PC-3 (cell line): ENCODE data around the gene DDX47. TPM values are rescaled to one million over a fixed set of nuclear protein-coding genes. Genes with fewer than 3 reads are reported as not detected.

Experiments
- ATAC-seq: fragments of 200-7000 bp; cut with Tn5 transposase; 2 replicates; pipeline ENCODE4 v1.9.1; 2020; ENCODE audit warnings: mild to moderate bottlenecking, moderate library complexity
- BruUV-seq: library from RNA; stranded (reverse); fragments of 400-500 nt; replicated peaks from 2 replicates; lab custom pipeline; 2021; lab: Mats Ljungman, UMichigan
- CTCF ChIA-PET: fragments of 300-600 bp; sonication (Branson Sonifier 250); formaldehyde crosslinking; loops from one replicate; lab custom pipeline; 2022; ENCODE audit warnings: antibody characterized with exemption; lab: Charles Lee
- POLR2A ChIA-PET: fragments of 300-600 bp; sonication (Branson Sonifier 250); formaldehyde crosslinking; loops from one replicate; lab custom pipeline; 2022; ENCODE audit warnings: antibody characterized with exemption; ENCODE audit not compliant: unreplicated experiment; lab: Charles Lee
- DNase-seq: peaks from one replicate; pipeline ENCODE4 v3.0.0-alpha.2; 2015
- H2AFZ ChIP-seq: fragments of 300-600 bp; sonication (generic); 2 replicates; pipeline ENCODE4 v1.6.0; 2016; ENCODE audit warnings: antibody characterized with exemption, low read length
- H3F3A ChIP-seq: fragments of 300-600 bp; sonication (generic); one replicate; pipeline ENCODE4 v1.6.0; 2017; ENCODE audit warnings: antibody characterized with exemption, low read length, control low read depth, mild to moderate bottlenecking; ENCODE audit not compliant: unreplicated experiment
- H3K27ac ChIP-seq: fragments of 300-600 bp; sonication (generic); 2 replicates; pipeline ENCODE4 v1.5.1; 2016; ENCODE audit warnings: mild to moderate bottlenecking, low read length
- H3K27me3 ChIP-seq: fragments of 300-600 bp; sonication (generic); 2 replicates; pipeline ENCODE4 v1.6.1; 2016; ENCODE audit warnings: low read length, mixed read lengths
- H3K36me3 ChIP-seq: fragments of 300-600 bp; sonication (generic); 2 replicates; pipeline ENCODE4 v1.6.1; 2016; ENCODE audit warnings: low read depth, mixed run types, low read length, mixed read lengths
- H3K4me1 ChIP-seq: fragments of 300-600 bp; sonication (generic); 2 replicates; pipeline ENCODE4 v1.5.1; 2016; ENCODE audit warnings: low read length; ENCODE audit not compliant: insufficient read depth
- H3K4me2 ChIP-seq: fragments of 300-600 bp; sonication (generic); 2 replicates; pipeline ENCODE4 v1.6.0; 2016; ENCODE audit warnings: low read length
- H3K4me3 ChIP-seq: fragments of 300-600 bp; sonication (generic); 2 replicates; pipeline ENCODE4 v1.5.1; 2016; ENCODE audit warnings: mild to moderate bottlenecking, low read length, mixed read lengths
- H3K79me2 ChIP-seq: fragments of 300-600 bp; sonication (generic); 2 replicates; pipeline ENCODE4 v1.6.1; 2017; ENCODE audit warnings: low read length, mixed read lengths
- H3K9ac ChIP-seq: fragments of 300-600 bp; sonication (generic); 2 replicates; pipeline ENCODE4 v1.6.0; 2016; ENCODE audit warnings: mild to moderate bottlenecking, low read length
- H3K9me2 ChIP-seq: fragments of 300-600 bp; sonication (generic); replicated peaks from 2 replicates; pipeline ENCODE4 v1.6.1; 2016; ENCODE audit warnings: mixed run types, low read length, mixed read lengths
- H3K9me3 ChIP-seq: fragments of 300-600 bp; sonication (generic); 2 replicates; pipeline ENCODE4 v1.6.1; 2016; ENCODE audit warnings: low read length, mixed read lengths
- H4K20me1 ChIP-seq: fragments of 300-600 bp; sonication (generic); 2 replicates; pipeline ENCODE4 v1.6.1; 2016; ENCODE audit warnings: low read length, mixed read lengths
- CTCF ChIP-seq: fragments of 300-600 bp; sonication (generic); conservative IDR thresholded peaks from 2 replicates; pipeline ENCODE4 v1.5.1; 2017; ENCODE audit warnings: antibody characterized with exemption, low read depth, mild to moderate bottlenecking, low read length
- EZH2 ChIP-seq: fragments of 300-600 bp; sonication (generic); IDR thresholded peaks from one replicate; pipeline ENCODE4 v1.6.1; 2017; ENCODE audit warnings: antibody characterized with exemption, mild to moderate bottlenecking, low read length; ENCODE audit not compliant: unreplicated experiment
- EZH2phosphoT487 ChIP-seq: fragments of 300-600 bp; sonication (generic); IDR thresholded peaks from 2 replicates; pipeline ENCODE4 v1.6.1; 2018; ENCODE audit warnings: mild to moderate bottlenecking, antibody characterized with exemption, low read length, borderline replicate concordance
- intact Hi-C: fragments of 100-400 bp; cut with micrococcal nuclease; formaldehyde crosslinking; loops from 2 replicates; pipeline ENCODE4 v1.9.0; 2023
- total RNA-seq: library from RNA; depleted of rRNA; stranded (reverse); fragments of >200 nt; gene quantifications from 2 replicates; pipeline ENCODE4 v1.2.3, GENCODE V29; 2014

DDX47 gene
- total RNA-seq, 1 experiment from 2014 or later = 58.9 TPM

- ChIA-PET CTCF (no interaction called here), POLR2A (no interaction called here)
- no peak for ATAC-seq
- Histone ChIP-seq H3K79me2 (no peaks in the 10 kb centered on the region), H3F3A (no peaks in the 10 kb centered on the region), H3K9ac (no peak overlapping the region), H3K9me2 (no peaks in the 10 kb centered on the region), H3K4me2 (no peak overlapping the region), H2AFZ (no peak overlapping the region), H3K27ac (no peak overlapping the region), H4K20me1 (no peaks in the 10 kb centered on the region), H3K27me3 (no peaks in the 10 kb centered on the region), H3K4me1 (no peaks in the 10 kb centered on the region), H3K36me3 (no peaks in the 10 kb centered on the region), H3K9me3 (no peaks in the 10 kb centered on the region), H3K4me3 (no peak overlapping the region)
- no TSS peak for BruUV-seq
- intact Hi-C loops = no loop called here
- no peak for DNase-seq
- TF ChIP-seq EZH2 (no peak), EZH2phosphoT487 (no peak), CTCF (no peak)
Measured at GRCh38 chr12:12770262-12770661, 42.9 kb upstream of the DDX47 start.

DNA sequence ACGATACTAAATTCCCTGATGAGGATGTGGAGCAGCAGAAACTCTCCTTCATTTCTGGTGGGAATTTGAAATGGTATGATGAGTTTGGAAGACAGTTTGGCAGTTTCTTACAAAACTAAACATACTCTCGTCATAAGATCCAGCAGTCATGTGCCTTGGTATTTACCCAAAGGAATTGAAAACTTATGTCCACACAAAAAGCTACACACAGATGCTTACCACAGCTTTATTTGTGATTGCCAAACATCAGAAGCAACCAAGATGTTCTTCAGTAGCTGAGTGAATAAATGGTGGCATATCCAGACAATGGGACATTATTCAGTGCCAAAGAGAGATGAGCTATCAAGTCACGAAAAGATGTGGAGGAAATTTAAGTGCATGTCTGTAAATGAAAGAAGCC, 38.4 kb upstream of the DDX47 start:
- ChIA-PET POLR2A (no interaction called here), CTCF (no interaction called here)
- Histone ChIP-seq H3K9me3 (no peaks in the 10 kb centered on the region), H3F3A (no peaks in the 10 kb centered on the region), H3K9me2 (no peaks in the 10 kb centered on the region), H3K36me3 (no peaks in the 10 kb centered on the region), H2AFZ (no peak overlapping the region), H3K4me3 (no peak overlapping the region), H3K27me3 (no peaks in the 10 kb centered on the region), H3K9ac (no peak overlapping the region), H3K27ac (no peak overlapping the region), H3K4me1 (peaks cover 21% of the 10 kb centered on the region), H3K4me2 (no peak overlapping the region), H3K79me2 (no peaks in the 10 kb centered on the region), H4K20me1 (no peaks in the 10 kb centered on the region)
- BruUV-seq = no TSS peak
- intact Hi-C loops = loop anchor here (5.0 kb wide), 1 partner anchor 47 kb away; no protein-coding TSS in a partner anchor
- DNase-seq (no peak), ATAC-seq (no peak)
- TF ChIP-seq CTCF = no peak

GRCh38 chr12:12776261-12776660, 36.9 kb upstream of the DDX47 start:
- CTCF ChIA-PET = interaction anchor here (0.6 kb wide), 1 partner anchor 115 kb away, joined by 3 read pairs; no protein-coding TSS in a partner anchor
- no peaks in the 10 kb centered on the region for H3K79me2 ChIP-seq
- H3K27ac ChIP-seq = no peak overlapping the region
- POLR2A ChIA-PET = no interaction called here
- intact Hi-C loops = loop anchor here (5.0 kb wide), 1 partner anchor 49 kb away; no protein-coding TSS in a partner anchor
- H2AFZ ChIP-seq = no peak overlapping the region
- no peaks in the 10 kb centered on the region for H3K27me3 ChIP-seq
- no peaks in the 10 kb centered on the region for H3K9me2 ChIP-seq
- H4K20me1 ChIP-seq = no peaks in the 10 kb centered on the region
- ATAC-seq (0 out of 2 replicates have a peak, but pooled peaks have one; percentile 31), DNase-seq (peak; percentile 72)
- TF ChIP-seq EZH2 = no peak
- no peak for TF ChIP-seq CTCF
- no peak for TF ChIP-seq EZH2phosphoT487
- no peak overlapping the region for H3K4me3 ChIP-seq
- no peak overlapping the region for H3K4me2 ChIP-seq
- H3K36me3 ChIP-seq = no peaks in the 10 kb centered on the region
- H3F3A ChIP-seq = no peaks in the 10 kb centered on the region
- H3K9ac ChIP-seq = no peak overlapping the region
- H3K9me3 ChIP-seq = no peaks in the 10 kb centered on the region
- H3K4me1 ChIP-seq = peaks cover 27% of the 10 kb centered on the region
- no TSS peak for BruUV-seq
